Panc1 (cell line): ENCODE measurements around the gene IGDCC3. TPM values are rescaled to one million over a fixed set of nuclear protein-coding genes. Genes with fewer than 3 reads are reported as not detected.
"Not testable (repeated sequence)": the region's sequence is repeated elsewhere in the genome, so short reads cannot be mapped to it uniquely, and the experiment has no call there.

ENCODE experiments used
- ATAC-seq: fragments of 200-7000 bp; cut with Tn5 transposase; 2 replicates; pipeline ENCODE4 v1.9.1; 2020; ENCODE audit warnings: mild to moderate bottlenecking, moderate library complexity
- BruUV-seq: library from RNA; stranded (reverse); fragments of 400-500 nt; replicated peaks from 2 replicates; lab custom pipeline; 2021; lab: Mats Ljungman, UMichigan
- CTCF ChIA-PET: fragments of 300-600 bp; sonication (Branson Sonifier 250); formaldehyde crosslinking; loops from one replicate; lab custom pipeline; 2022; ENCODE audit warnings: antibody characterized with exemption; lab: Charles Lee
- POLR2A ChIA-PET: fragments of 300-600 bp; sonication (Branson Sonifier 250); formaldehyde crosslinking; loops from one replicate; lab custom pipeline; 2022; ENCODE audit warnings: antibody characterized with exemption; lab: Charles Lee
- DNase-seq: peaks from one replicate; pipeline ENCODE4 v3.0.0-alpha.2; 2010; ENCODE audit warnings: low read depth, low spot score
- H3K27ac ChIP-seq: 2 replicates; pipeline ENCODE4 v1.5.1; 2011; ENCODE audit warnings: mild to moderate bottlenecking, low read length, inconsistent platforms
- H3K27me3 ChIP-seq: fragments of 200-500 bp; sonication (Bioruptor generic); 2 replicates; pipeline ENCODE4 v1.6.0; 2014; ENCODE audit warnings: low read length, inconsistent platforms; ENCODE audit not compliant: control insufficient read depth, insufficient read depth
- H3K36me3 ChIP-seq: fragments of 200-500 bp; sonication (Bioruptor generic); 2 replicates; pipeline ENCODE4 v1.5.1; 2014; ENCODE audit warnings: inconsistent platforms, mild to moderate bottlenecking, low read length, moderate library complexity; ENCODE audit not compliant: control insufficient read depth, insufficient read depth
- H3K4me1 ChIP-seq: 2 replicates; pipeline ENCODE4 v1.5.1; 2011; ENCODE audit warnings: inconsistent platforms, mild to moderate bottlenecking, low read length, moderate library complexity; ENCODE audit not compliant: control insufficient read depth, insufficient read depth
- H3K4me3 ChIP-seq, 2 experiments: 2 replicates each; pipeline ENCODE4 v1.5.1; 2011 to 2012; ENCODE audit warnings: low read depth in 2 of 2, low read length in 2 of 2, mild to moderate bottlenecking in 2 of 2, inconsistent platforms in 1 of 2, moderate library complexity in 1 of 2
- H3K9me3 ChIP-seq: fragments of 200-500 bp; sonication (Bioruptor generic); 2 replicates; pipeline ENCODE4 v1.5.1; 2014; ENCODE audit warnings: low read depth, mild to moderate bottlenecking, inconsistent platforms, low read length, moderate library complexity; ENCODE audit not compliant: control insufficient read depth, insufficient read depth
- TCF7L2 ChIP-seq: IDR thresholded peaks from 2 replicates; pipeline ENCODE4 v1.6.1; 2011; ENCODE audit warnings: mild to moderate bottlenecking, low read depth, low read length, inconsistent platforms
- in situ Hi-C: cut with HindIII; loops from 2 replicates; pipeline ENCODE4 v1.10.0; 2016; ENCODE audit warnings: low sequenced_read_pairs, low pct_unique_long_range_greater_than_20kb
- intact Hi-C: fragments of 100-400 bp; cut with micrococcal nuclease; formaldehyde crosslinking; loops from one replicate; pipeline ENCODE4 v1.10.0; 2022; ENCODE audit not compliant: unreplicated experiment
- total RNA-seq: library from RNA; stranded (reverse); gene quantifications from one replicate; pipeline ENCODE4 v1.2.1, GENCODE V29; 2021; ENCODE audit not compliant: unreplicated experiment
- TF ChIP-seq, protein P1 (sequence below): fragments of 450-650 bp; IDR thresholded peaks from 2 replicates; pipeline ENCODE4 v1.5.1; 2017; ENCODE audit warnings: mild to moderate bottlenecking
- TF ChIP-seq, protein P2 (sequence below), 2 experiments: IDR thresholded peaks; 2 replicates each; pipeline ENCODE4 v1.6.1; 2011 to 2012; ENCODE audit warnings: low read depth in 2 of 2, control low read depth in 1 of 2, low read length in 1 of 2, mild to moderate bottlenecking in 1 of 2, moderate library complexity in 1 of 2; ENCODE audit not compliant: insufficient read depth in 1 of 2

IGDCC3 gene
- total RNA-seq, 1 experiment from 2014 or later: 0.18 TPM

DNA sequence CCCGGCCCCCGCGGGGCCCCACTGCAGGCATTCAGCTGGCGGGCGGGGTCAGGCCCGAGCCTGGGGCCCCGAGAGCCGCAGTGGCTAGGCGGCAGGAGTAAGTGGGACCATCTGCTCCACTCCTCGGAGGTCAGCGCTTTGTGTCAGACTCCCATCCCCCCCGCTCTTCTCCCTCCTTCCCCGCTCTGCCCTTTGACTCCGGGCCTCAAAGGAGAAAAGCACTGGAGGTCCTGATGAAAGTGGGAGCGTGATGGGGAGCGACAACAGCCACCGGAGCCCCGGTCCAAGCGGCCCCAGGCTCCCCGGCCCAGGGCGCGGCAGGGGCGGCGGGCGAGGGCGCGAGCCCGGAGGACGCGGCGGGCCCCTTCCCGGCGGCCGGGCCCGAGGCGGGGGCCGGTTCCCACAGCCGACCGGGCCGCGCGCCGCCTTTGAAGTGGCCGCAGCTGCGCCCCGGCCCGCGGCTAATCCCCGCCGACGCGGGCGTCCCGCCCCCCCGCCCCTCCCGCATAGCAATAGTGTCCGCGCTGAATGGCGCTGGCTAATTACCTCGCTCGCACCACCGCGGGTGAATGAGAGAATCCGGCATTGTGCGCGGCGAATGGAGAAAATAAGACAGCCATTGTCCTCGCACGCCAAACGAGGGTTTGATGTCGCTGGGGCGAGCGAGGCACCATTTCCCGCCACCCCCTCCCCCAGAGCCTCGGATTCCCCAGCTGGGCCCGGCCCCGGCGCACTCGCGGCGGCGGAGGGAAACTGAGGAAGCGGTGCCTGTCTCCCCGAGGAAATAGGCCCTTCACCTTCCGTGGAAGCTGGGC is 22.4 kb downstream of the IGDCC3 start:
- TF ChIP-seq TCF7L2: peak; percentile 73
- TF ChIP-seq, protein P1, sequence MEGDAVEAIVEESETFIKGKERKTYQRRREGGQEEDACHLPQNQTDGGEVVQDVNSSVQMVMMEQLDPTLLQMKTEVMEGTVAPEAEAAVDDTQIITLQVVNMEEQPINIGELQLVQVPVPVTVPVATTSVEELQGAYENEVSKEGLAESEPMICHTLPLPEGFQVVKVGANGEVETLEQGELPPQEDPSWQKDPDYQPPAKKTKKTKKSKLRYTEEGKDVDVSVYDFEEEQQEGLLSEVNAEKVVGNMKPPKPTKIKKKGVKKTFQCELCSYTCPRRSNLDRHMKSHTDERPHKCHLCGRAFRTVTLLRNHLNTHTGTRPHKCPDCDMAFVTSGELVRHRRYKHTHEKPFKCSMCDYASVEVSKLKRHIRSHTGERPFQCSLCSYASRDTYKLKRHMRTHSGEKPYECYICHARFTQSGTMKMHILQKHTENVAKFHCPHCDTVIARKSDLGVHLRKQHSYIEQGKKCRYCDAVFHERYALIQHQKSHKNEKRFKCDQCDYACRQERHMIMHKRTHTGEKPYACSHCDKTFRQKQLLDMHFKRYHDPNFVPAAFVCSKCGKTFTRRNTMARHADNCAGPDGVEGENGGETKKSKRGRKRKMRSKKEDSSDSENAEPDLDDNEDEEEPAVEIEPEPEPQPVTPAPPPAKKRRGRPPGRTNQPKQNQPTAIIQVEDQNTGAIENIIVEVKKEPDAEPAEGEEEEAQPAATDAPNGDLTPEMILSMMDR: no peak
- in situ Hi-C loops (no loop called here), intact Hi-C loops (no loop called here)
- peak overlapping the region; percentile 30 to 45 for H3K4me3 ChIP-seq
- BruUV-seq: no TSS peak
- no peak overlapping the region for H3K27ac ChIP-seq
- peak; percentile 70 for ATAC-seq
- H3K36me3 ChIP-seq: no peaks in the 10 kb centered on the region
- peaks cover 16% of the 10 kb centered on the region for H3K27me3 ChIP-seq
- CTCF ChIA-PET: no interaction called here
- no peaks in the 10 kb centered on the region; the same call in 1 of the 2 replicates for H3K9me3 ChIP-seq
- POLR2A ChIA-PET: no interaction called here
- DNase-seq: no peak
- peaks cover 3% of the 10 kb centered on the region; the same call in 1 of the 2 replicates for H3K4me1 ChIP-seq

DNA sequence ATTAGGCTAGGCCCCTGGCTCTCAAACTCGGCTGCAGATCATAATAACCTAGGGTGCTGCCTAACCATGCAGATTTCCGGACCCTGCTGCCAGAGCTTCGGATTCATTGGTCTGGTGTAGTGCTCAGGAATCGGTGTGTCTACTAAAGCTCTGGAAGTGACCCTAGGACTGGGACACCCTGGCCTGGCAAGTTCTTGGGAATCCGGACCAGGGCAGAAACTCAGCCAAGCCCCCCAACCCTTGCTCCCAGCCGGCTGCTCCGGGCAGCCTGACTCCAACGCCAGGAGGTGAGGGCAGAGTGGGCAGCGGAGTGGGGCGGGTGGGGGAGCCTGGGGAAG is 23.0 kb downstream of the IGDCC3 start:
- CTCF ChIA-PET: no interaction called here
- Histone ChIP-seq H3K27ac (no peak overlapping the region), H3K36me3 (no peaks in the 10 kb centered on the region), H3K27me3 (peaks cover 16% of the 10 kb centered on the region), H3K9me3 (no peaks in the 10 kb centered on the region; the same call in 1 of the 2 replicates), H3K4me1 (peaks cover 3% of the 10 kb centered on the region; the same call in 1 of the 2 replicates), H3K4me3 (no peak overlapping the region)
- TF ChIP-seq, protein P2, sequence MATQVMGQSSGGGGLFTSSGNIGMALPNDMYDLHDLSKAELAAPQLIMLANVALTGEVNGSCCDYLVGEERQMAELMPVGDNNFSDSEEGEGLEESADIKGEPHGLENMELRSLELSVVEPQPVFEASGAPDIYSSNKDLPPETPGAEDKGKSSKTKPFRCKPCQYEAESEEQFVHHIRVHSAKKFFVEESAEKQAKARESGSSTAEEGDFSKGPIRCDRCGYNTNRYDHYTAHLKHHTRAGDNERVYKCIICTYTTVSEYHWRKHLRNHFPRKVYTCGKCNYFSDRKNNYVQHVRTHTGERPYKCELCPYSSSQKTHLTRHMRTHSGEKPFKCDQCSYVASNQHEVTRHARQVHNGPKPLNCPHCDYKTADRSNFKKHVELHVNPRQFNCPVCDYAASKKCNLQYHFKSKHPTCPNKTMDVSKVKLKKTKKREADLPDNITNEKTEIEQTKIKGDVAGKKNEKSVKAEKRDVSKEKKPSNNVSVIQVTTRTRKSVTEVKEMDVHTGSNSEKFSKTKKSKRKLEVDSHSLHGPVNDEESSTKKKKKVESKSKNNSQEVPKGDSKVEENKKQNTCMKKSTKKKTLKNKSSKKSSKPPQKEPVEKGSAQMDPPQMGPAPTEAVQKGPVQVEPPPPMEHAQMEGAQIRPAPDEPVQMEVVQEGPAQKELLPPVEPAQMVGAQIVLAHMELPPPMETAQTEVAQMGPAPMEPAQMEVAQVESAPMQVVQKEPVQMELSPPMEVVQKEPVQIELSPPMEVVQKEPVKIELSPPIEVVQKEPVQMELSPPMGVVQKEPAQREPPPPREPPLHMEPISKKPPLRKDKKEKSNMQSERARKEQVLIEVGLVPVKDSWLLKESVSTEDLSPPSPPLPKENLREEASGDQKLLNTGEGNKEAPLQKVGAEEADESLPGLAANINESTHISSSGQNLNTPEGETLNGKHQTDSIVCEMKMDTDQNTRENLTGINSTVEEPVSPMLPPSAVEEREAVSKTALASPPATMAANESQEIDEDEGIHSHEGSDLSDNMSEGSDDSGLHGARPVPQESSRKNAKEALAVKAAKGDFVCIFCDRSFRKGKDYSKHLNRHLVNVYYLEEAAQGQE (IDR thresholded peaks at IDR 0.05; ENCODE audit: insufficient read depth in 1 of 2, low read depth in 2 of 2, low read length in 1 of 2): no peak
- BruUV-seq: no TSS peak
- intact Hi-C loops (no loop called here), in situ Hi-C loops (no loop called here)
- POLR2A ChIA-PET: no interaction called here
- no peak for DNase-seq
- ATAC-seq: peak; percentile 39; the same call in 1 of the 2 replicates

DNA sequence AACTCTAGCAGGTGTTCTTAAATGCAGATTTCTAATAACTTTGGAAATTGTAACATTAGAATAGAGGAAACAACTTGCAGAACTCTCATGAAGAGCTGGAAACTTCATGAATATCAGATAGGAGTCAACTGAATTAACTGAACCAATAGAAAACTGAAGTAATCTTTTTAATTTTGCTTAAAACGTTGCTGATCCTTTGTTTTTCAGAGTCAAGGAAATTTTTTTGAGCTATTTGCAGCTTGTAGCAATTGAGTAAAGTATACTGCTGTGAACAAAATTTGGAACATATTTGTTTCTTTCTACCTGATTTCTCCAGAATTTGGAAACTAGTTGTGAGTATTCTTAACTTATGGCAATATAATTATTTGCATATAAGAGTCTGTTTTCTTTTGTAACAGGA is 25.8 kb downstream of the IGDCC3 start:
- in situ Hi-C loops, H3K36me3 ChIP-seq, H3K27ac ChIP-seq, H3K4me1 ChIP-seq, ATAC-seq, H3K9me3 ChIP-seq, intact Hi-C loops, CTCF ChIA-PET, DNase-seq, H3K4me3 ChIP-seq, BruUV-seq: not testable (repeated sequence)
- POLR2A ChIA-PET: interaction anchor here (0.6 kb wide), 1 partner anchor 21 kb away, joined by 3 read pairs; no protein-coding TSS in a partner anchor
- H3K27me3 ChIP-seq: peaks cover 16% of the 10 kb centered on the region
